ENCODE measurements around the gene PARP3. TPM values are rescaled to one million over a fixed set of nuclear protein-coding genes. Genes with fewer than 3 reads are reported as not detected.
A peak's percentile ranks its signal among the peaks of the same experiment; 100 is the strongest.

PARP3 gene
- total RNA-seq, 1 donor from 2014 or later, result 15.8 TPM

- no peaks in the 10 kb centered on the region for H3K4me1 Mint-ChIP-seq (ENCODE audit: low read depth)
- H3K27ac Mint-ChIP-seq, result no peak overlapping the region
- intact Hi-C loops (cut with micrococcal nuclease), result no loop called here
- no peaks in the 10 kb centered on the region for H3K36me3 Mint-ChIP-seq (ENCODE audit: low read depth)
- H3K27me3 Mint-ChIP-seq (ENCODE audit: low read depth), result peaks cover 21% of the 10 kb centered on the region
- H3K4me3 Mint-ChIP-seq (ENCODE audit: low read depth), result no peak overlapping the region
- no peak for DNase-seq (ENCODE audit: low spot score)
- H3K9me3 Mint-ChIP-seq, result no peaks in the 10 kb centered on the region
Observed at GRCh38 chr3:51958603-51959521, 16.7 kb downstream of the PARP3 start.

DNA sequence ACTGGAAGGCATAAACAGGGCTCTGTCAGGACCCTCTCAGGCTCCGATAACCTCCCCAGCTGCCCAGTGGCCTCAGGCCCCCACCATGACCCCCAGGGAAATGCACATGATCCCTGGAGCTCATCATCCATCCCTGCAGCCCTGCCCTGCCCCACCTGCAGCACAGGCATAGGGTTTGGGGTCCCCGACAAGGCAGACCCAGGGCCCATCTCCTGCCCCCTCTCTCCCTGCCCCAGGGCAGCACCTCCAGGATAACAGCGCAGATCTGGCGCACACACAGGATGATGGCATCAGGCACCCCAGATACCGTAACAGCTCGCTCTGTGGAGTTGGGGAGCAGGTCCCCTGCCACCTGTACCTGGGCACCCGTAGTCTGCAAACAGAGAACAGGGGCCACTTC is 17.5 kb downstream of the PARP3 start:
- no peaks in the 10 kb centered on the region for H3K4me1 Mint-ChIP-seq (ENCODE audit: low read depth)
- no peak overlapping the region for H3K27ac Mint-ChIP-seq
- no peak overlapping the region for H3K4me3 Mint-ChIP-seq (ENCODE audit: low read depth)
- no peak for DNase-seq (ENCODE audit: low spot score)
- no peaks in the 10 kb centered on the region for H3K36me3 Mint-ChIP-seq (ENCODE audit: low read depth)
- no peaks in the 10 kb centered on the region for H3K9me3 Mint-ChIP-seq
- H3K27me3 Mint-ChIP-seq (ENCODE audit: low read depth), result peaks cover 14% of the 10 kb centered on the region
- intact Hi-C loops (cut with micrococcal nuclease), result no loop called here

DNA sequence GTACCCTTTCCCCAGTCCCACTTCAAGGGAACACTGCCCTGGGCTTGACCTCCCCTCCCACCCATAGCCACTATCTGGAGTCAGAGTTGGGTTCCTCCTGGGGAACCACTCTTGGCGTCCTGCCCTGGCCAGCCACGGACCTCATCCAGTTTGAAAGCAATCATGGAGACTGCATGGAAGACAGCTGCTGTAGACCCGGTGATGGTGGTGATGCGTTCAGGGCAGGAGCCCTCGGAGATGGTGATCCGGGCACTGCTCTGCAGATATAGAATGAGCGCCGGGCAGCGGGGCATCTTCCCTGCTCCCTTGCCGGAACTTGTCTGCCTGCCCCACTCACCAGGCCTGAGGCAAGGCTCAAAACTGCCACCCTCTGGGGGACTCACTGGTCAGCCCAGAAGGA is 18.2 kb downstream of the PARP3 start:
- no peaks in the 10 kb centered on the region for H3K36me3 Mint-ChIP-seq (ENCODE audit: low read depth)
- DNase-seq (ENCODE audit: low spot score), result no peak
- H3K27me3 Mint-ChIP-seq (ENCODE audit: low read depth), result peaks cover 7% of the 10 kb centered on the region
- no peaks in the 10 kb centered on the region for H3K9me3 Mint-ChIP-seq
- intact Hi-C loops (cut with micrococcal nuclease), result no loop called here
- H3K4me1 Mint-ChIP-seq (ENCODE audit: low read depth), result no peaks in the 10 kb centered on the region
- H3K4me3 Mint-ChIP-seq (ENCODE audit: low read depth), result no peak overlapping the region
- no peak overlapping the region for H3K27ac Mint-ChIP-seq

- no peaks in the 10 kb centered on the region for H3K9me3 Mint-ChIP-seq
- DNase-seq (ENCODE audit: low spot score), result no peak
- intact Hi-C loops (cut with micrococcal nuclease), result no loop called here
Observed at GRCh38 chr3:51961011-51961410, 18.8 kb downstream of the PARP3 start.

DNA sequence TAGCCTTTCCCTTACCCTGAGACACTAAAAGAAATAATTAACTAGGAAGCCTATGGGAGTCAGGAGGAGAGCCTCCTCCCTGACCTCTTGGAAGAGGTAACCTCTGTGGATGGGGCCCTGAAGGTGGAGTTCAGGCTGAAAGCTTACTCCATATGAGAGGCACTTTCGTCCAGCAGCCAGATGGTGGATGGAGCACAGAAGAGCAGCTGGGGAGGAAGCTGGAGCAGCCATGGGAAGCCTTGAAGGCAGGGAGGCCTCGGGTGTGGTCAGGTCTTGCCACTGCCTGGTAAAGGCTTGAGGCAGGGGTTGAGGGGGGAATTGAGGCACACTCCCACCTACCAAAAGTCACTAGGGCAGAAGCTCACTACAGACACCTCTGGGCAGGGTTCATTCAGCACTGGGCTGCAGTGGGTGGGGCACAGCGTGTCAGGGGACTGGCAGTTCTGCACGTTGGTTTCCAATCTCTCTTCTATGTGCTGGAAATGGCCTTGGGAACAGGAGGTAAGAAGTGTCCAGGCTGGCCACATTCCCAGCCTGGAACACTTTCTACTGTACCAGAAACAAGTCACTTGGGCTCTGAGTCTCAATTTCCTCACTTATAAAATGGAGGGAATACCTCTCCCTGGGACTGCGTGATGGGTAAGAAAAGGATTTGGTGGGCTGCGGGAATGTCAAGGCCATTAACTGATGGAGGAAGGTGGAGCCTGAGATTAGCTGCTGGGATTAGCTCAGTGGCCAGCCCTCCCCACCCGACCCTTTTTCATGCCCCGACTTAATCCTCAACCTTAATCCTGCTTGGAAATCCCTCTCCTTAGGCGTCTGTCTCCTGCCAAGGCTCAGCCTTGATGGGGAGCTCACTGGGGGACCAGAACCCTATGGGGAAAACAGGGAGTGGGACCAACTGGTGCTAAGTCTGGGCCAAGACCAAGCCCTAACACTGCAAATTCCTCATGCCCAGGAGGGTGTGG is 19.7 kb downstream of the PARP3 start:
- intact Hi-C loops (cut with micrococcal nuclease), result no loop called here

More at GRCh38 chr3:51961011-51961410, 18.8 kb downstream of the PARP3 start:
- Mint-ChIP-seq H3K27ac (no peak overlapping the region), H3K4me1 (ENCODE audit: low read depth) (no peaks in the 10 kb centered on the region), H3K4me3 (ENCODE audit: low read depth) (no peak overlapping the region), H3K27me3 (ENCODE audit: low read depth) (peaks cover 7% of the 10 kb centered on the region), H3K36me3 (ENCODE audit: low read depth) (no peaks in the 10 kb centered on the region)

DNA sequence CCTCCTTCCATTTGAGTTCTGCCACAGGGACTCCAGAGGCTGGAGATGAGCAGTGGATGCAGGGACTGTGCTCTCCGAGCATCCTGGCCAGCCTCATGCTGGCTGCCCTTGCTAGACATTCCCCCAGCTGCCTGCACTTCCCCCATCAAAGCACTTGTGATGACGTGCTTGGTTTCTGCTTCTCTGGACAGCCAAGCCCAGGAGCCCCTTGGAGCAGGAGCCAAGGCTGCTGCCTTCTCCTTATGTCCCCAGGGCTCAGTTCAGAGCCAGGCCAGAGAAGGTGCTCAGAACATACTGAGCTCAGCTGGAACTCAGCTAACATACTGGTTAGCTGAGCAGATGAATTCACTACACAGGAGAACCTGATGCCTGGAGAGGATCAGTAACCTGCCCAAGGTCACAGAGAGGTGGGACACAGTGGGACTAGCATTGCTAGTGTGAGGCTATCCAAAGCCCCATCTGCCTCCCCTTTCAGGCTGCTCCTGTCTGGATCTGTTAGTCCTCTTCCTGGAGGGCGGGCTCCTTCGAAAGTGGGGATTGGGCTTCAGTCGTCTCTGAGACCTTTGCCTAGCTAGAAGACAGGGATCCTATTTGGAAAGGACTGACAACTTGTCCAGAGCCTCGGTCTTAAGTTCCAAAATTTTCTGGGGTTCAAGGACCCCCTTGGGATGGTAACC is 20.8 kb downstream of the PARP3 start:
- H3K4me1 Mint-ChIP-seq (ENCODE audit: low read depth), result peaks cover 2% of the 10 kb centered on the region
- no peak overlapping the region for H3K4me3 Mint-ChIP-seq (ENCODE audit: low read depth)
- intact Hi-C loops (cut with micrococcal nuclease), result no loop called here
- H3K27ac Mint-ChIP-seq, result no peak overlapping the region
- no peaks in the 10 kb centered on the region for H3K36me3 Mint-ChIP-seq (ENCODE audit: low read depth)
- no peak for DNase-seq (ENCODE audit: low spot score)
- H3K27me3 Mint-ChIP-seq (ENCODE audit: low read depth), result peaks cover 2% of the 10 kb centered on the region
- no peaks in the 10 kb centered on the region for H3K9me3 Mint-ChIP-seq

More for the DNA sequence above, 19.7 kb downstream of the PARP3 start:
- no peak for DNase-seq (ENCODE audit: low spot score)
- Mint-ChIP-seq H3K27ac (no peak overlapping the region), H3K4me3 (ENCODE audit: low read depth) (no peak overlapping the region), H3K4me1 (ENCODE audit: low read depth) (peaks cover 2% of the 10 kb centered on the region), H3K9me3 (no peaks in the 10 kb centered on the region), H3K36me3 (ENCODE audit: low read depth) (no peaks in the 10 kb centered on the region), H3K27me3 (ENCODE audit: low read depth) (peaks cover 2% of the 10 kb centered on the region)

DNA sequence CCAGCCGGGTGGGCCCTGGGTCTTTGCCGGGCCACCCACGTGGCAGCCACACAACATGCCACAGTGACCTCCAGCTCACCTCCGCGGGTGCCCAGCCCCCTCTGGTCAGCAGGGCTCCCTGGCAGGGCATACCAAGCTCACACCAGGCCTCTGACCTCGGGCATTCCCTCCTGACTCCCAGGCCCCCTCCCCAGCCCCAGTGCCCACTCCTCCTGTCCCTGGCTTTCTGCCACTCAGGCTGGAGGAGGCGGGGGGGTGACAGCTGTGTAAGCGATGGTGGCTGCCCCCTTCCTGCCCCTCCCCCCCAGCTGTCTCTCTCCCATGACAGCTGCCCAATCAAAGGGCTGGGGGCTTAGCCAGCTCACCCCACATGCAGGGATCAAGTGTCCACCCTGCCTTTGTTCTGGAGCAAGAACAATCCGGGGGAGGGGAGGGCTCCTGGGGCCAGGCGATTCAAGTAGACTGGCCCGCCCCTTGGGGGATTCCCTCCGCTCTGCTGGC is 21.8 kb downstream of the PARP3 start:
- H3K36me3 Mint-ChIP-seq (ENCODE audit: low read depth), result peaks cover under 1% of the 10 kb centered on the region
- H3K9me3 Mint-ChIP-seq, result no peaks in the 10 kb centered on the region
- H3K4me3 Mint-ChIP-seq (ENCODE audit: low read depth), result no peak overlapping the region
- H3K27me3 Mint-ChIP-seq (ENCODE audit: low read depth), result peaks cover 2% of the 10 kb centered on the region
- peaks cover 3% of the 10 kb centered on the region for H3K4me1 Mint-ChIP-seq (ENCODE audit: low read depth)
- DNase-seq (ENCODE audit: low spot score), result no peak
- intact Hi-C loops (cut with micrococcal nuclease), result no loop called here
- no peak overlapping the region for H3K27ac Mint-ChIP-seq

DNA sequence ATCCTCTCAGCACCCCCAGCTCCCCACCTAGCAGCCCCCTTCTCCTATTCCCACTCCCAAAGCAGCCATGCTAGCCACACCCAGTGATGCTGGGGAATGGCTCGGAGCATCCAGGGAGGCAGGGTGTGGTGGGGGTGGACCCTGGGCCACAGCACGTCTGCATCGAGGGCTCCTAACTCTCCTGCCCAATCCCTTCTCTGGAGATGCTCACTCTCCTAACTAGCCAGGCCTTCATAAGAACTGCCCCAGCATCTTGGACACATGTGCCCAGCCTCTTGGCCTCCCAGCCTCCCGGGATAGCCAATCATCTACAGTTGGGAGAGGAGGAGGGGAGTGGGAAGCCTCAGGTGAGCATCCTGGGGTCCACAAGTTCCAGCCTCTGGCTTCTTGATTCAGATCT is 22.4 kb downstream of the PARP3 start:
- no peak overlapping the region for H3K27ac Mint-ChIP-seq
- peaks cover 4% of the 10 kb centered on the region for H3K36me3 Mint-ChIP-seq (ENCODE audit: low read depth)
- no peak for DNase-seq (ENCODE audit: low spot score)
- H3K27me3 Mint-ChIP-seq (ENCODE audit: low read depth), result peaks cover 2% of the 10 kb centered on the region
- H3K4me3 Mint-ChIP-seq (ENCODE audit: low read depth), result no peak overlapping the region
- H3K9me3 Mint-ChIP-seq, result no peaks in the 10 kb centered on the region
- H3K4me1 Mint-ChIP-seq (ENCODE audit: low read depth), result peaks cover 5% of the 10 kb centered on the region
- intact Hi-C loops (cut with micrococcal nuclease), result no loop called here

DNA sequence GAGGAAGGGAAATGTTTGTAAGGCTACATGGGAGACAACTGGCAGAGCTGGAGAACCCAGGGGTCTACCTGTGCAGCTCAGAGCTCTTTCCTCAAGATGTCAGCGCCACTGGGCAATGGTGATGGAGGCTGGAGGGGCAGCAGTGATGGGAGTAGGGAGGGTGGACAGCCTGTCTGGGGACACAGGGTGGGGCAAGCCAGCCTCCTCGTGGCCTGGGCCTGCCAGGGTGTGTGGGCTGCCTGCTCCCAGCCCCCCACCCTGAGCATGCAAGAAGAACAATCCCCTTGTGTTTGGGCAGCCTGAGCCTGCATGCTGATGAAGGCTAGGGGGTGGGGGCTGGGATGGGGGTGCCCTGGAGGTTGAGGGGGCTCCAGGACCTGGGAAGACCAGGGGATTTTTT is 23.9 kb downstream of the PARP3 start:
- peaks cover 4% of the 10 kb centered on the region for H3K36me3 Mint-ChIP-seq (ENCODE audit: low read depth)
- intact Hi-C loops (cut with micrococcal nuclease), result no loop called here
- no peak for DNase-seq (ENCODE audit: low spot score)
- H3K27me3 Mint-ChIP-seq (ENCODE audit: low read depth), result peaks cover 2% of the 10 kb centered on the region
- H3K9me3 Mint-ChIP-seq, result no peaks in the 10 kb centered on the region
- H3K4me1 Mint-ChIP-seq (ENCODE audit: low read depth), result peaks cover 5% of the 10 kb centered on the region
- no peak overlapping the region for H3K27ac Mint-ChIP-seq
- H3K4me3 Mint-ChIP-seq (ENCODE audit: low read depth), result peak overlapping the region; percentile 81

DNA sequence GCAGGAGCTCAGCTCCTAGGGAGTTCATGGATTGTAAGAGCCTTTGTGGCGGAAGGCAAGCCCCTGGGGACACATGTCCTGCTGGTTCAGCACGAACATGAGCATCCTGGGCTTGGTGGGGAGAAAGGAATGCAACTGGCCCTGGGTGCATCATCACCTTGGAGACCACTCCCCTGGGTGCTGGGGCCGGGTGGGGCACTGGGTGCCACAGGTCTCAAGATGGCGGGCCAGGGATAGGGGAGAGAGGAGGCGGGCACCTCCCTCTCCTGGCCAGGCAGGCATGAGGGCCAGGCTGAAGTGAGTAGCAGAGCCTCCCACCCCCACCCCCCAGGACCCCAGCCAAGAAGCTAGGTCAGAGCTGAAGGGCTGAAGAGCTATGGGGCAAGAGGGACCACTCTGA is 24.3 kb downstream of the PARP3 start:
- intact Hi-C loops (cut with micrococcal nuclease), result no loop called here
- Mint-ChIP-seq H3K27me3 (ENCODE audit: low read depth) (peaks cover 2% of the 10 kb centered on the region), H3K9me3 (no peaks in the 10 kb centered on the region), H3K4me1 (ENCODE audit: low read depth) (peaks cover 5% of the 10 kb centered on the region), H3K27ac (peak overlapping the region; percentile 64), H3K36me3 (ENCODE audit: low read depth) (peaks cover 6% of the 10 kb centered on the region), H3K4me3 (ENCODE audit: low read depth) (peak overlapping the region; percentile 81)
- no peak for DNase-seq (ENCODE audit: low spot score)

GRCh38 chr3:51966922-51967383 is 24.8 kb downstream of the PARP3 start:
- intact Hi-C loops (cut with micrococcal nuclease), result no loop called here
- Mint-ChIP-seq H3K4me3 (ENCODE audit: low read depth) (peak overlapping the region; percentile 81), H3K4me1 (ENCODE audit: low read depth) (peaks cover 5% of the 10 kb centered on the region), H3K9me3 (no peaks in the 10 kb centered on the region), H3K27me3 (ENCODE audit: low read depth) (no peaks in the 10 kb centered on the region), H3K36me3 (ENCODE audit: low read depth) (peaks cover 6% of the 10 kb centered on the region), H3K27ac (peak overlapping the region; percentile 64)
- no peak for DNase-seq (ENCODE audit: low spot score)

Data from activated T-helper 2 cell treated with anti-CD3 and anti-CD28 coated beads, Interferon-gamma antibody, Interleukin-2, Interleukin-4, amounts not matched to agents 10 μg/mL and 5 μg/mL and 100 μg/mL, durations not matched to agents 14 hours and 24 hours and 36 hours (primary cell).